Measurements from ENCODE around the gene INSYN1. TPM values are rescaled to one million over a fixed set of nuclear protein-coding genes. Genes with fewer than 3 reads are reported as not detected.

INSYN1 gene
- total RNA-seq, 4 donors from 2014 or later: 1.5 to 4.5 (median 2.3) TPM

GRCh38 chr15:73779974-73780373 lies 26.8 kb upstream of the INSYN1 start:
- intact Hi-C loops (cut with DNase I; ENCODE audit: low total_unique reads) (no loop called here), in situ Hi-C loops (cut with MboI; ENCODE audit: low pct_ligation_motif_present in 1 of 4, low pct_unique_long_range_greater_than_20kb in 1 of 4, low sequenced_read_pairs in 3 of 4) (no loop called here)
- H3K27me3 ChIP-seq: no peaks in the 10 kb centered on the region
- no peak overlapping the region for H3K4me3 ChIP-seq
- no peak for DNase-seq
- no peaks in the 10 kb centered on the region for H3K9me3 ChIP-seq
- no peak overlapping the region for H3K27ac ChIP-seq
- no peak for TF ChIP-seq CTCF (IDR thresholded peaks at IDR 0.05)
- no peak for TF ChIP-seq POLR2AphosphoS5 (IDR thresholded peaks at IDR 0.05)
- TF ChIP-seq POLR2A (IDR thresholded peaks at IDR 0.05): no peak
- H3K4me1 ChIP-seq: no peaks in the 10 kb centered on the region
- 73 to 88% methylated on average over 2 to 3 of the region's 3 CpGs for WGBS, 2 donors (ENCODE audit: low coverage in 1 of 2)
- H3K36me3 ChIP-seq: no peaks in the 10 kb centered on the region

- in situ Hi-C loops (cut with MboI; ENCODE audit: low pct_ligation_motif_present in 1 of 4, low pct_unique_long_range_greater_than_20kb in 1 of 4, low sequenced_read_pairs in 3 of 4) (no loop called here), intact Hi-C loops (cut with DNase I; ENCODE audit: low total_unique reads) (no loop called here)
- H3K4me1 ChIP-seq: no peaks in the 10 kb centered on the region
- no peaks in the 10 kb centered on the region for H3K9me3 ChIP-seq
- no peak for DNase-seq
- TF ChIP-seq POLR2AphosphoS5 (IDR thresholded peaks at IDR 0.05) (no peak), EP300 (IDR thresholded peaks at IDR 0.05; ENCODE audit: low read depth) (no peak), POLR2A (IDR thresholded peaks at IDR 0.05) (no peak), CTCF (IDR thresholded peaks at IDR 0.05) (no peak)
- H3K4me3 ChIP-seq: no peak overlapping the region
- H3K36me3 ChIP-seq: no peaks in the 10 kb centered on the region
- H3K27ac ChIP-seq: no peak overlapping the region
- no peaks in the 10 kb centered on the region for H3K27me3 ChIP-seq
Observed at GRCh38 chr15:73777741-73778140, 24.6 kb upstream of the INSYN1 start.

GRCh38 chr15:73773428-73773827 lies 20.3 kb upstream of the INSYN1 start:
- Histone ChIP-seq H3K9me3 (no peaks in the 10 kb centered on the region), H3K36me3 (no peaks in the 10 kb centered on the region), H3K27me3 (no peaks in the 10 kb centered on the region), H3K4me3 (no peak overlapping the region), H3K4me1 (no peaks in the 10 kb centered on the region), H3K27ac (no peak overlapping the region)
- WGBS, 2 donors (ENCODE audit: low coverage in 1 of 2): 62 to 80% methylated on average over 1 to 6 of the region's 6 CpGs
- in situ Hi-C loops (cut with MboI; ENCODE audit: low pct_ligation_motif_present in 1 of 4, low pct_unique_long_range_greater_than_20kb in 1 of 4, low sequenced_read_pairs in 3 of 4) (no loop called here), intact Hi-C loops (cut with DNase I; ENCODE audit: low total_unique reads) (no loop called here)
- DNase-seq: no peak
- TF ChIP-seq CTCF (IDR thresholded peaks at IDR 0.05) (no peak), POLR2AphosphoS5 (IDR thresholded peaks at IDR 0.05) (no peak), POLR2A (IDR thresholded peaks at IDR 0.05) (no peak), EP300 (IDR thresholded peaks at IDR 0.05; ENCODE audit: low read depth) (no peak)

GRCh38 chr15:73771385-73772045 lies 18.4 kb upstream of the INSYN1 start:
- H3K27ac ChIP-seq: no peak overlapping the region
- WGBS, 2 donors (ENCODE audit: low coverage in 1 of 2): 73 to 75% methylated on average over 3 to 12 of the region's 12 CpGs
- intact Hi-C loops (cut with DNase I; ENCODE audit: low total_unique reads): no loop called here
- H3K4me1 ChIP-seq: no peaks in the 10 kb centered on the region
- DNase-seq: no peak
- no peaks in the 10 kb centered on the region for H3K27me3 ChIP-seq
- TF ChIP-seq POLR2AphosphoS5 (IDR thresholded peaks at IDR 0.05) (no peak), EP300 (IDR thresholded peaks at IDR 0.05; ENCODE audit: low read depth) (no peak), CTCF (IDR thresholded peaks at IDR 0.05) (no peak), POLR2A (IDR thresholded peaks at IDR 0.05) (no peak)
- in situ Hi-C loops (cut with MboI; ENCODE audit: low pct_ligation_motif_present in 1 of 4, low pct_unique_long_range_greater_than_20kb in 1 of 4, low sequenced_read_pairs in 3 of 4): no loop called here
- no peaks in the 10 kb centered on the region for H3K36me3 ChIP-seq
- no peaks in the 10 kb centered on the region for H3K9me3 ChIP-seq
- no peak overlapping the region for H3K4me3 ChIP-seq
